Measurements from ENCODE around the gene APOBEC2.

DNA sequence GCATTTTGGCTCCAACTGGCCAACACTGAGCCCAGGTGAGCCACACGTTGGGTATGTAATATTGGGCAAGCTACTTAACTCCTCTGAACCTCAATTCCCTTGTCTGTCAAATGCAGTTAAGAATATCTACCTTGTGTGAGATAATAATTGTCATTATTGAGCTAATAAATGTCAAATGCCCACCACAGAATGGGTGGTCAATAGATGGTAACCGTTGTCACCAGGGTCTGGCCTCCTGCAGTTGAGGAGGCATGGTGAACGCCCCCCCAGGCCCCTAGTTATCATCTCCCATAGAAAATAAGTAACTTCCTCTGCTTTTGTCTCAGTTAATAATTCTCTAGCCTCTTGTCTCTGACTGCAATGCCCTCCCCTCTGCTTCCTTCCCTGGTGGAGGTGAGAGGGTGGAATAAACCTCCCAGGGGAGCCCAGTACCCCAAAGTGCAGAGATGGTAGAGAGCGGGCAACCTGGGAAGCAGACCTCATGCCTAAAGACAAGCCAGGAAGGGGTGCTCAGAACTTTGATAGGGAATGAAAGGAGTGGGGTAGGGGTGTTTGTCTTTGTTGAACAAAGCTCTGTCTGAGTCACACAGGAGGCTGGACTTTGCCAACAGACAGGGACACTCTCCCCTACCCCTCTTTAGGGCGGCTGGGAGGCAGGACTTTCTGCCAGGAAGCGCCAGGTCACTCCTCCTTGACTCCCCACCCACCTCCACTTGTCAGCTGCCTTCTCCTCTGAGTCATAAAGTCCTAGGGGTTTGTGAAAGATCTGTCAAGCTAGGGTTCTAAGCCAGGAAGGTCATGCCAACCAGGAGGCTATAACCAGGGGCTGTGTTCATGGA, 12.7 kb upstream of the APOBEC2 start:
- TF ChIP-seq, protein P1, sequence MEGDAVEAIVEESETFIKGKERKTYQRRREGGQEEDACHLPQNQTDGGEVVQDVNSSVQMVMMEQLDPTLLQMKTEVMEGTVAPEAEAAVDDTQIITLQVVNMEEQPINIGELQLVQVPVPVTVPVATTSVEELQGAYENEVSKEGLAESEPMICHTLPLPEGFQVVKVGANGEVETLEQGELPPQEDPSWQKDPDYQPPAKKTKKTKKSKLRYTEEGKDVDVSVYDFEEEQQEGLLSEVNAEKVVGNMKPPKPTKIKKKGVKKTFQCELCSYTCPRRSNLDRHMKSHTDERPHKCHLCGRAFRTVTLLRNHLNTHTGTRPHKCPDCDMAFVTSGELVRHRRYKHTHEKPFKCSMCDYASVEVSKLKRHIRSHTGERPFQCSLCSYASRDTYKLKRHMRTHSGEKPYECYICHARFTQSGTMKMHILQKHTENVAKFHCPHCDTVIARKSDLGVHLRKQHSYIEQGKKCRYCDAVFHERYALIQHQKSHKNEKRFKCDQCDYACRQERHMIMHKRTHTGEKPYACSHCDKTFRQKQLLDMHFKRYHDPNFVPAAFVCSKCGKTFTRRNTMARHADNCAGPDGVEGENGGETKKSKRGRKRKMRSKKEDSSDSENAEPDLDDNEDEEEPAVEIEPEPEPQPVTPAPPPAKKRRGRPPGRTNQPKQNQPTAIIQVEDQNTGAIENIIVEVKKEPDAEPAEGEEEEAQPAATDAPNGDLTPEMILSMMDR (conservative IDR thresholded peaks at IDR 0.05): no peak
- no peak for TF ChIP-seq ZFX (IDR thresholded peaks at IDR 0.05)
